Loucy (cell line): ENCODE measurements around the gene NRP1.

Experiments used
- H2AFZ ChIP-seq: fragments of 200-600 bp; sonication (generic); 2 replicates; pipeline ENCODE4 v1.6.0; 2016; ENCODE audit warnings: antibody characterized with exemption, mild to moderate bottlenecking, low read length, moderate library complexity
- H3F3A ChIP-seq: fragments of 200-600 bp; 2 replicates; pipeline ENCODE4 v1.6.0; 2016; ENCODE audit warnings: antibody characterized with exemption, low read depth, mild to moderate bottlenecking
- H3K27me3 ChIP-seq: fragments of 200-600 bp; sonication (generic); 2 replicates; pipeline ENCODE4 v1.6.1; 2014; ENCODE audit warnings: low read length, mild to moderate bottlenecking; ENCODE audit not compliant: insufficient read depth, poor library complexity, severe bottlenecking
- H3K36me3 ChIP-seq: fragments of 200-600 bp; sonication (generic); 2 replicates; pipeline ENCODE4 v1.6.1; 2016; ENCODE audit warnings: low read length; ENCODE audit not compliant: insufficient read depth
- H3K4me1 ChIP-seq: fragments of 200-600 bp; sonication (generic); 2 replicates; pipeline ENCODE4 v1.5.1; 2014; ENCODE audit warnings: low read length, mild to moderate bottlenecking; ENCODE audit not compliant: insufficient read depth, poor library complexity, severe bottlenecking
- H3K4me2 ChIP-seq: fragments of 200-600 bp; sonication (generic); 2 replicates; pipeline ENCODE4 v1.6.0; 2014; ENCODE audit warnings: antibody characterized with exemption, low read length, low read depth, mild to moderate bottlenecking; ENCODE audit not compliant: poor library complexity, severe bottlenecking
- H3K4me3 ChIP-seq: fragments of 200-600 bp; sonication (generic); 2 replicates; pipeline ENCODE4 v1.5.1; 2014; ENCODE audit warnings: low read length, mild to moderate bottlenecking, mixed read lengths; ENCODE audit not compliant: poor library complexity, severe bottlenecking
- H3K79me2 ChIP-seq: fragments of 200-600 bp; sonication (generic); 2 replicates; pipeline ENCODE4 v1.6.1; 2014; ENCODE audit warnings: low read length; ENCODE audit not compliant: insufficient read depth
- H3K9ac ChIP-seq: fragments of 200-600 bp; sonication (generic); 2 replicates; pipeline ENCODE4 v1.6.0; 2014; ENCODE audit warnings: mild to moderate bottlenecking, low read depth, low read length, moderate library complexity; ENCODE audit not compliant: poor library complexity, severe bottlenecking
- H3K9me2 ChIP-seq: fragments of 200-600 bp; sonication (generic); replicated peaks from 2 replicates; pipeline ENCODE4 v1.6.1; 2016; ENCODE audit warnings: low read depth, low read length, mixed read lengths
- H3K9me3 ChIP-seq: fragments of 200-600 bp; sonication (generic); 2 replicates; pipeline ENCODE4 v1.6.1; 2014; ENCODE audit warnings: mild to moderate bottlenecking, antibody characterized with exemption, low read length, low read depth; ENCODE audit not compliant: insufficient read depth
- H4K20me1 ChIP-seq: fragments of 200-600 bp; sonication (generic); 2 replicates; pipeline ENCODE4 v1.6.0; 2014; ENCODE audit warnings: antibody characterized with exemption, low read length, mild to moderate bottlenecking; ENCODE audit not compliant: insufficient read depth, poor library complexity, severe bottlenecking
- EZH2phosphoT487 ChIP-seq: fragments of 200-600 bp; IDR thresholded peaks from 2 replicates; pipeline ENCODE4 v1.6.1; 2018; ENCODE audit warnings: antibody characterized with exemption, mild to moderate bottlenecking, moderate library complexity, borderline replicate concordance
- TF ChIP-seq, protein P1 (sequence below): fragments of 200-600 bp; sonication (generic); conservative IDR thresholded peaks from 2 replicates; pipeline ENCODE4 v1.5.1; 2014; ENCODE audit warnings: mild to moderate bottlenecking, antibody characterized with exemption, low read length

Gene NRP1

DNA sequence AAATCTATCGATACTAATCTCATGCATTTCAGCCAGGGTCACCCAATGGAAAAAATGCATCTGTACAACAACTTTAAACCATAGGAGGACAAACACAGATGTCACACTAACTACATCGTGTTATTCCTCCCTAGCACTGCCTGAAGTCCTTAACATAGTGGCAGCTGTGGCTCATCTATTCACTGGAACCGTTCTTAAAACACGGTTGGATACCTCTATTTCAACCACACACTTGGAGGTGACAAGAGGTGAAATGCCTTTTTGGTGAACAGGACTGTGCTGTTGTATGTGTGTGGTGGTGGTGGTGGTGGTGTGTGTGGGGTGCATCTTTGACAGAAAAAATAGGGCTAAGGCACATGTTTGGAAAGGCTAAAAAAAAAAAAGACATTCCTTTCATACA, 93.1 kb downstream of the NRP1 start:
- Histone ChIP-seq H3K79me2 (no peaks in the 10 kb centered on the region), H3K9me2 (no peaks in the 10 kb centered on the region), H3K4me2 (no peak overlapping the region), H4K20me1 (no peaks in the 10 kb centered on the region), H3F3A (no peaks in the 10 kb centered on the region), H3K9ac (no peak overlapping the region), H3K9me3 (no peaks in the 10 kb centered on the region), H3K36me3 (no peaks in the 10 kb centered on the region), H3K27me3 (no peaks in the 10 kb centered on the region), H3K4me1 (no peaks in the 10 kb centered on the region), H3K4me3 (no peak overlapping the region), H2AFZ (no peak overlapping the region)
- TF ChIP-seq, protein P1, sequence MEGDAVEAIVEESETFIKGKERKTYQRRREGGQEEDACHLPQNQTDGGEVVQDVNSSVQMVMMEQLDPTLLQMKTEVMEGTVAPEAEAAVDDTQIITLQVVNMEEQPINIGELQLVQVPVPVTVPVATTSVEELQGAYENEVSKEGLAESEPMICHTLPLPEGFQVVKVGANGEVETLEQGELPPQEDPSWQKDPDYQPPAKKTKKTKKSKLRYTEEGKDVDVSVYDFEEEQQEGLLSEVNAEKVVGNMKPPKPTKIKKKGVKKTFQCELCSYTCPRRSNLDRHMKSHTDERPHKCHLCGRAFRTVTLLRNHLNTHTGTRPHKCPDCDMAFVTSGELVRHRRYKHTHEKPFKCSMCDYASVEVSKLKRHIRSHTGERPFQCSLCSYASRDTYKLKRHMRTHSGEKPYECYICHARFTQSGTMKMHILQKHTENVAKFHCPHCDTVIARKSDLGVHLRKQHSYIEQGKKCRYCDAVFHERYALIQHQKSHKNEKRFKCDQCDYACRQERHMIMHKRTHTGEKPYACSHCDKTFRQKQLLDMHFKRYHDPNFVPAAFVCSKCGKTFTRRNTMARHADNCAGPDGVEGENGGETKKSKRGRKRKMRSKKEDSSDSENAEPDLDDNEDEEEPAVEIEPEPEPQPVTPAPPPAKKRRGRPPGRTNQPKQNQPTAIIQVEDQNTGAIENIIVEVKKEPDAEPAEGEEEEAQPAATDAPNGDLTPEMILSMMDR = no peak
- TF ChIP-seq EZH2phosphoT487 = no peak

DNA sequence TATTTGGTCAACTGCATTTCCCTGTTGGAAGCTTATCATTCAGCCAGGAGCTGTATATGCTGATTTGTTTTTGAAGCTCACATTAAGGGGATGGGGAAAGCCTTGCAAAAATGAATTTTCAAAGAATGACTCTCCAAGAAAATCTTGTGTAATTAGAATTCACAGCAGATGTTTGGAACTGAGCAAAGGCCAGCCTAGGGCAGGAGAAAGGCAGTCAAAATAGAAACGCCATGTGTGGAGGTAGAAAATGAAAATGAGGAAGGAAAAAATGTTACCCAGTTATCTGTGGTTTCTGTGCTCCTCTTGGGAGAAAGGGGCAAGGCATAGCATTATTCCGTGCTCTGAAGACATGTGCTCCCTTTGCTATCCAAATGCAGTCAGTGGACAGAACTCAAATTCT, 93.5 kb downstream of the NRP1 start:
- Histone ChIP-seq H4K20me1 (no peaks in the 10 kb centered on the region), H3K36me3 (no peaks in the 10 kb centered on the region), H3F3A (no peaks in the 10 kb centered on the region), H3K9ac (no peak overlapping the region), H3K4me1 (no peaks in the 10 kb centered on the region), H3K79me2 (no peaks in the 10 kb centered on the region), H3K4me2 (no peak overlapping the region), H3K9me2 (no peaks in the 10 kb centered on the region), H3K4me3 (no peak overlapping the region), H3K9me3 (no peaks in the 10 kb centered on the region), H2AFZ (no peak overlapping the region), H3K27me3 (no peaks in the 10 kb centered on the region)
- TF ChIP-seq, protein P1 = no peak
- no peak for TF ChIP-seq EZH2phosphoT487

DNA sequence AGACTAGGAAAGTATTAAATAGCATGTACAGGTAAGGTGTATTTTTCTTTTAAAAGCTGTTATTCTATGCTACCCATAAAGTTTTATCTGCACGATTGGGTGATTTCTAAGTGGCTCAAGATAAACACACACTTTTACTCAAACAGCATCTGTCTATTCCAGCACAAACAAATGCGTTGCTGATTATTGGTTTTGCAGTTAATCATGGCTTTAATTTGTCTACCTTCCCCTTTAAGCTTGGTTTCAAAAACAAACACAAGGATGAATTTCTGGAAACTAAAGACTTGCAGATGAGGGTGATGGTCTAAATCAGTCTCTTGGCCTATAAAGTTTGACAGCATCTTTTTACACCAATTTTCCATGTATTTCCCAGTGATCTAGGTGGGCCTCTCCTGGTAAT, 94.2 kb downstream of the NRP1 start:
- H3K4me1 ChIP-seq = no peaks in the 10 kb centered on the region
- TF ChIP-seq, protein P1 = no peak
- no peak for TF ChIP-seq EZH2phosphoT487

More for the DNA sequence above, 94.2 kb downstream of the NRP1 start:
- Histone ChIP-seq H3K9ac (no peak overlapping the region), H2AFZ (no peak overlapping the region), H3K79me2 (no peaks in the 10 kb centered on the region), H3K4me3 (no peak overlapping the region), H3K4me2 (no peak overlapping the region), H3K9me2 (no peaks in the 10 kb centered on the region), H4K20me1 (no peaks in the 10 kb centered on the region), H3K27me3 (no peaks in the 10 kb centered on the region), H3F3A (no peaks in the 10 kb centered on the region), H3K9me3 (no peaks in the 10 kb centered on the region), H3K36me3 (no peaks in the 10 kb centered on the region)
